NOMO-1 treated with DMSO at 0.1 percent for 48 hours (cell line): ENCODE results near the gene CEMIP.

ENCODE experiments used
- DNase-seq: peaks from one replicate; lab custom pipeline; 2025; ENCODE audit not compliant: unreplicated experiment; lab: John Stamatoyannopoulos, UW

CEMIP gene

GRCh38 chr15:80846031-80846815, 67.1 kb downstream of the CEMIP start:
- no peak for DNase-seq

GRCh38 chr15:80849308-80849707, 70.1 kb downstream of the CEMIP start:
- DNase-seq: no peak

DNA sequence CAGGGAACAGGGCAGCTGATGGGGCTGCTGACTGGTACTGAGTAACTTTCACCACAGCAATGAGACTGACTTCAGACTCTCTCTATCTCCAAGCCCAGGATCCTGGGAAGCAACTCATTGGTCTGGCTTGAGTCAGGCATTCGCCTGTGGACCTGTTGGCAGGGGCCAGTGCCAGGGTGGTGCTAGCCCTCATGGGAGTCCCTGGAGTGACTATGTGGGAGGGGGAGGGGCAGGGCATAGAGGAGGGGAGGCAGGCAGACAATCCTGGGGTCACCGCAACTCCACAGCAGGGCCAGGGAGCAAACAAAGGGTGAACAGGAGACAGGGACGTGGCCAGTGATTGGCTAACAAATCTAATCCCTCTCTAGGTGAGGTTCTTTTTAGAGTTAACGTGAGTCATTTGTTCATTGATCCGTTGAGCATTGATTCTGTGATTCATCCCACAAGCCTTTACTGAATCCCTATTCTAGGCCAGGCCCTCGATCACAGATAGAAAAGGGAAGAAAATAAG, 71.8 kb downstream of the CEMIP start:
- no peak for DNase-seq

- no peak for DNase-seq
These were observed 73.5 kb downstream of the CEMIP start for GRCh38 chr15:80852676-80853075.

DNA sequence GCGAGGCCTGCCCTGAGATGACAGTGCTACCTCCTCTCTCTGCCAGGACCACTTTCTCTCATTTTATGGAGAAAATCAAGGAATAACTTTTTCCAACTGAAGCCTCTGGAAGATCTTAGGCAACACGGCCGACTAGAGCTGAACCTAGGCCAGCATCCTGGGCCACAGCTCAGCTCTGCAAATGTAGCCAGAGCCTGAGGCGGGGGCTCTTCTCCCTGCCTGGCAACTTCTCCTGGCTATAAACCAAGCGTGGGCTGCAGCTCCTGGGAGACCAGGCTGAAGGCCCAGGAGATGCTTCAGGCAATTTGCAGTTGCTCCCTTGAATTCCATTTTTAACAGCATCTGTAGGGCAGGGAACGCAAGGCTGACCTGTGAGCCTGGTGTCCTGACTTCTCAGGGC, 74.9 kb downstream of the CEMIP start:
- DNase-seq: no peak

DNA sequence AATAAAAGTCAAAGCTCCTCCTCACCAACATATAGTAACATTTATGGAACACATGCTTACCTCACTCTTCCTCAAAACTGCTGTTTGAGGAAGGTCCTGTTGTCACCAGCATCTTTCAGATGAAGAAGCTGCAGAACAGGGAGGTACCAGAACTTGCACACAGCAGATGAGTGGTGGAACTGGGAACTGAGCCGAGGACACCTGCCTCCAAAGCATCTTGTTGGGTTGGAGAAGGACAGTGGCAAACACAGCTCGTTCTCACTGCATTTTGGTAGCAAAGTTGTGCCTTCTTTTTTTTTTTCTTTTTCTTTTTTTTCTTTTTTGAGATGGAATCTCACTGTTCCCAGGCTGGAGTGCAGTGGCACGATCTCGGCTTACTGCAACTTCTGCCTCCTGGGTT, 76.0 kb downstream of the CEMIP start:
- DNase-seq: no peak

GRCh38 chr15:80856400-80856799, 77.2 kb downstream of the CEMIP start:
- DNase-seq: no peak

DNA sequence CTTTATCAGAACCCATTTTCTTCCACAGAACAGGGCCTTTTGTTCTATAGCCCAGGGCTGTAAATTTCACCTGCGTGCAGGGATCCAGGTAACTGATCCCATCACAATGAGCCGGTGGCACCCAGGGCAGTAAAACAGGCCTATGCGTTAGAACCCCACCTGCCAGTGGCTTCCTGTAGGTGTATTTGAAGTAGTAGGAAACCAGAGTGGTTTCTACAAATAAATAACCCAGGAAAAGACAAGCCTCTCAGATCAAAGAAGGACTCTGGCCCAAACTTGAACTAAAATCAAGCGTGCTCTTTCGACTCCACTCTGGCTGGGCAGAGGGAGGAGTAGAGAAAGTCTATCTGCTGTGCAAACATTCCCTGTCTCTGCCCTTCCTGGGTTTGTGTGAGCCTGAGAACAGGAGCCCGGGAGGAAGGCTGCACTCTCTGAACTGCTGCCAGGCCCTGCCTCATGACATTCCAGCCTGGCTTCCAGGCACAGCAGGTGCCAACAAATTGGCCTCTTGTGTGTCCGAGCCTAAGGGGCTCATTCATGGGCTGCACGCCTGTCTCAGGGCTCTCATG, 77.7 kb downstream of the CEMIP start:
- DNase-seq: no peak

GRCh38 chr15:80861731-80862170, 82.6 kb downstream of the CEMIP start:
- no peak for DNase-seq

DNA sequence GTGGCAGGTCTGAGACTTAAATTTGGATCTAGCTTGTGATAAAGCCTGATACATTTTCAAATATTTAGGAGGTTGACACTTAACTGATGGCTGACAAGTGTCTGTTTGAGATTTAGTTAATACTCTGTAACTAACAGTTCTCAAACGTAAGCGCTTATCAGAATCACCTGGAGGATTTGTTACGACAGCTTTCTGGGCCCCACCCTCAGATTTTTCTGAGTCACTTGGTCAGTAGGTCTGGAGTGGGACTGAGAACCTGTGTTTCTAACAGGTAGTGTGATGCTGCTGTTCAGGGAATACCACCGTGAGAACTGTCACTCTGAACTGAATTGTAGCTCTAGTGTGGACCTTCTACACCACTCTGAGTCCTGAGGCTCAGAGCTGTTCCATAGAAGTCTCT, 85.5 kb downstream of the CEMIP start:
- DNase-seq: no peak

GRCh38 chr15:80866936-80867335, 87.8 kb downstream of the CEMIP start:
- DNase-seq: no peak

GRCh38 chr15:80870366-80870765, 91.2 kb downstream of the CEMIP start:
- DNase-seq: no peak

DNA sequence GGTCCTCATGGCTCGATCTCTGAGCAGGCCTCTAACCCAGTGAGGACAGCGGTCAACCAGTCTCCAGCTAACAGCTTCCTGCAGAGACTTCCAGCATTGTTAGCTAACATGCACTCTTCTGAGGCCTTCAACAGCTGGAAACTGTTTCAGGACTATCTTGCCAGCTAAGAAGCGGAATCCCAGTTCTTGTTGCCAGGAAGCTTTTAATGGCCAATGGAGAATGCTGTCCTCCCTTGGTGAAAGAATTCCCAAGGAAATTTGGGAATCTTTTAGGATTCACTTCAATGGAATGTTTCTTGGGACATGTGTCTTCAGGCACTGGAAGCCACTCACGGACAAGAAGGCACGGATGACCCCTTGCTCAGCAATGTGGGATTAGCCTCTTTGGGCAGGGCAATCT, 91.7 kb downstream of the CEMIP start:
- DNase-seq: no peak

DNA sequence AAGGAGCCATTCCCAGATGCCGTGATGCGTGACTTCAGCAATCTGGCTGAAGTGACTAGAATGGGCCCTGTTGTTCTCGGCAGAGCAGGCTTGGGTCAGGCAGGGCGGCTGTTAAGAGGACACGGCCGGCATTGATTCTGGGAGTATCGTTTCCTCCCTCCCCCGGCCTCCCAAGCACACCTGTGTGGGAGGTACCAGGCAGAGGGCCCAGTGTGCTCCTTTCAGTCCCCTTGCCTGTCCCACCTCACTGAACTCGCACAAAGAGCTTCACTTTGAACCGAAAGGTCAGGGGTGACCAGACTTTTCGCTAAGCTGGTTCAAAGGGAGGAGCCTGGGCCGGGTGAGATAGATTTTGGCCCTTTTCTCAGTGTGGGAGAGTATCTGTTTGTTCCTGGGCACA, 92.7 kb downstream of the CEMIP start:
- no peak for DNase-seq

DNA sequence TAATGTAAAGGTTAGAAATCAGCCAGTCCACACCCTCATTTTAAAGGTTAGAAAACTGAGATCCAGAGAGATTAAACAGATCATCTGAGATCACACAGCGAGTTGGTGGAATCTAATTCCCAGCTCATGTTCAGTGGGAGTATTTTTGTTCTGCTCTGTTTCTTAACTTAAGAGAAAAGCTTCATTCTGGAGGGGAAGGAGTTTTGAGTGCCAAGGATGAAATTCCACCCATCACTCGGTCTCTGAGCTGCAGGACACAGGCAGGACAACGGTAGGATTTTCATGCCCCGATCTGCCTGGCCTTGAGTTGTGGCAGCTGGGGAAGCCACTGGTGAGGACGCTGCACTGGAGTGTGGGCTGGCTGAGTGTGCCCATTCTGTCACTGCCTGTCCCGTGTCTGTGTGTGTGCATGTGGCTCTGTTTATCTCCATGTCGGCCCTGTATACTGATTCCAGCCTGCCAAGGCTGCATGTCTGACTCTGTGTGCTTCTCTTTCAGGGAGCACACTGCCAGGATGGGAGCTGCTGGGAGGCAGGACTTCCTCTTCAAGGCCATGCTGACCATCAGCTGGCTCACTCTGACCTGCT, 94.3 kb downstream of the CEMIP start:
- no peak for DNase-seq

DNA sequence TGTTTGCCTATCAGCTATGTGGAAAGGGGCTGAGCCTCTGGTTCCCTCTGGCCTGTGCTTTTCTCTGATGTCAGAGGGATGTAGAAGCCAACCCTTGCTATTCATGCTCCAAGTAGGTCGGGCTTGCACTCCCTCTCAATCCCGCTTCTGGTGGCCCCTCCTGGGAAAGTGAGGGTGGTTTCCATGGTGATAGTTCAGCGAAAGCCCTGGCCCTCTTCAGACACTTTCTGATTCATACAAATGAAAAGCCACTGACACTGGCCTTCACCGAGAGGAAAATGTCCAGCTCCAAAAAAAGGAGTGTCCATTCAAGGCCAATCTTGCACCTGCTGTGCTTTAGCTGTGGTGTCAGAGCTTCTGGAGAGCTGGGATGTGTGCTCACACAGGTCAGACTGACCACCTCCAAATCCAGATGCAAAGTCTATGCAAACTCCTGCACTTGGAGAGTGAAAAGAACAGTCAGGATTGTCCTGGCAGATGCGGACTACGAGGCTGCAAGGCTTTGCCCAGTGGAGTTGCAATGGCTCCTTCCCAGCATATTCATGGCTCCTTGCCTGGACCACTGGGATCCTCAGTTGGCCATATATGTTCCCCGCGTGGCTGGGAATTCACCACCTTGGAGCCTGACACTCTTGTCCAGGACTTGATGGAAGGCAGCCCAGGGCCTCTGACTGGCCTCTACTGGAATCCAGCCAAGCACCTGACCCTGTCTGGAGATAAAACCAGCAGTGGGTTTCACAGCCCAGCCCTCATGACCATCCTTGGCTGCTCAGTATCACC, 96.6 kb downstream of the CEMIP start:
- DNase-seq: no peak

DNA sequence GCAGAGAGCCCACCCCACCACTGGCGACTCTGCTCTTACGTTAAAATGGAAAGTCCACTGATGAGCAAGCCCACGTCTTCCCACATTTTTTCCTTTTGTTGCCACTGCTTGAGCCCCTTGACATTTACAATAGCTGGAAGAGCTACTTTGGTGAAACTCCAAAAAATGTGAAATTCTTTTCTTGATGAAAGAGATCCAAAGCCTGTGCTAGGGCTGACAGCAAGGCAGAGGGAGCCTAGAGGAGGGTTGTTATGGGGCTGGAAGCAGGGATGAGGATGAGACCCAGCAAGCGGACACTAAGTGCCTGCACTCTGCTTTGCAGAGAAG, 97.1 kb downstream of the CEMIP start:
- no peak for DNase-seq

GRCh38 chr15:80878242-80878866, 99.2 kb downstream of the CEMIP start:
- peak; percentile 65 for DNase-seq

DNA sequence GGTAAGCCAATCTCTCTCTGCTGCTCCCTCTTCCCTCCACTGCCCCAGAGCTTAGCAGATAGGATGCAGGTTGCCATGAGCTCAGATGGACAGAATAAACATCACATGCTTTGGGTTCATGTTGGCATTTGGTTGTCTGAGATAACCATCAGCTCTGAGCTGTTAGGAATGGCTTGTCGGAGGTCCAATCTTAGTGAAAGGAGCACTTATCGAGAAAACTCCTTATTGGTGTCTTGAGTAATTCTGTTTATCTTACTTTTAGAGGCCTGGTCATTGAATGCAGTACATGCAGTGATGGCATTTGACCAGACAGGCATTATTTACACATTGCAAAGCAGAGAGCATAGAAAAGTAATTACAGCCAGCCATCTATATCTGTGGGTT, 99.7 kb downstream of the CEMIP start:
- no peak for DNase-seq

GRCh38 chr15:80880086-80880485, 100.9 kb downstream of the CEMIP start:
- no peak for DNase-seq

- DNase-seq: no peak
These were observed 104.5 kb downstream of the CEMIP start for GRCh38 chr15:80883641-80884040.
